Right renal pelvis (tissue), 4 donors: Measurements from ENCODE around the gene TLN1. TPM values are rescaled to one million over a fixed set of nuclear protein-coding genes. Genes with fewer than 3 reads are reported as not detected.
A peak's percentile ranks its signal among the peaks of the same experiment; 100 is the strongest.

Experiments used
- DNase-seq, 4 donors: peaks; one replicate each; pipeline ENCODE4 v3.0.0-alpha.2; 2013; ENCODE audit warnings: low read depth in 4 of 4, low spot score in 3 of 4, missing footprints in 1 of 4
- polyA plus RNA-seq, 4 donors: library from polyadenylated mRNA; unstranded; fragments of 120-200 nt; gene quantifications; one replicate each; pipeline ENCODE4 v1.2.1, GENCODE V29; 2013; ENCODE audit not compliant: insufficient read length in 4 of 4

The TLN1 gene
- polyA plus RNA-seq, 4 donors, result 125 to 176 (median 153) TPM

- no peak for DNase-seq
These were observed 976 bp upstream of the TLN1 start for GRCh38 chr9:35732800-35733541.

GRCh38 chr9:35731415-35732184, 395 bp downstream of the TLN1 start:
- no peak for DNase-seq

GRCh38 chr9:35730486-35730854, 1.5 kb downstream of the TLN1 start:
- no peak for DNase-seq

GRCh38 chr9:35729700-35730485, 2.1 kb downstream of the TLN1 start:
- DNase-seq, result no peak

DNA sequence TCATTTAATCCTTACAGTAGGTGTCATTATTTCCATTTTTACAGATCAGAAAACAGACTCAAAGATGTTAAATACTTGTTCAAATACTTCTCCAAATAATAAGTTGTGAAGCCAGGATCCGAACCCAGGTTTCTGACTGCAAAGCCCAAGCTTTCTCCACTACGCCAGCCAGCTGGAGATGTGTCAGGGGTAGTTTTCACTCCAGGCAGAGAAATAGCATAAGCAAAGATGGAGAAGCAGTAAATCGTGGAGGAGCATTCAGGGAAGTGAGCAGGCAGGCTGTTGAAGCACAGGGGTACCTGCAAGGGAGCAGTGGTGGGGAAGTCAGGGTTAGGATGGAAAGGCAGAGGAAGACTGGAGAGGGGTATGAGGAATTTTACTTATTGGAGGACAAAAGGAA, 2.9 kb downstream of the TLN1 start:
- no peak for DNase-seq

DNA sequence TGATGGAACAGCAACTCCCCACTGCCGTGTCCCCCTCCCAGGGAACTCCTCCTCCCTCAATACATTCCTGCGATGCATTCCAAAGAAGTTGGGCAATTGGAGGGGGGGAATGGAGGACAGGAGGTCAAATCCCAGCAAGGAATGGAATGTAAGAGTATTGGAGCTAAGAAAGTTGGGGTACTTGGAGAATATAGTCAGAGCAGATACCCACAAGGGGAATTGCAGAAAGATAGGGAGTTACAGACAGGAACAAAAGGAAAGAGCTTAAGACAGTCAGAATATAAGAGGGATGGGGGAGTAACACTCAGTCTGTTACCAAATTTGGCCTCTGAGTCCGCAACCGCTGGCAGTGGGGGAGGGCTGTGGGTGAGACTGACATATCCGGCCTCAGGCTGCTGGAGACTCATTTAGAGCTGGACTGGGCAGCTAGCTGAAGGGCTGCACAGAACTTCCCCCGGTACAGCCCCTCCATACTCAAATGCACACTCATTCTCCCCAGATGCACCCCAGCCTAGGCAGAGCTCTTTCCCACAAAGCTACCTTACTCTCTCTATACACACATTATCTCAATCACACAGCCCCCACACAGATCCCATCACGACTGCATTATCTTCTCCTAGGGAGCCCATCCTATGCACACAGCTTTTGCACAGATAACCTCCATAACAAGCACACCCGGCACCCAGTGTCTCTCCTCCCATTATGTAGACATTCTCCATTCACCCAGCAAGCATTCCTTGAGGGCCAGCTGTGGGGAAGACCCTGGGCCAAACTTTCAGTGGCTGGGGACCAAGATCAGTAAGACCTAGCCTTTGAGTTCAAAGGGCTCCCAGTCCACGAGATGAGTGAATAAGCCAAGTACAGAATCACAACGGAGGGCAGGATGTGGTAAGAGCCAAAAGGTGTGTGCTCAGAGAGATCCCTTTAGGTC, 3.7 kb downstream of the TLN1 start:
- peak in 2 of 4 donors; percentile 46 to 73 for DNase-seq

DNA sequence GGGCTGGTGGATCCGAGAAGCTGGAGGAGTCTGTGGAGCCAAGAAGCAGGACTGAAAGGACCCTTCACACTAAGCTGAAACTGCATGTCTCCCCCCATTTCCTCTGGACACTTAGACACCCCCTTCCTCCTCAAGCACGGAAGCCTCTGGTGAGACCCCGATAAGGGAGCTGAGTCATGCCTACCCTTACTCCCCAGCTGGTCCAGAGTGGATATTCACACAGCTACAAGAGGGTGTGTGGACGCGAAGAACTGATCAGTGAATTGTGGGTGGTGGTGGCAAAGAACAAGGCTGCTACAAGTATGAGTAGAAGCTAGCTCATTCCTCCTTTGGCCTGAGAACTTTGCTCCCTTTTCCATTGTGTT, 4.3 kb downstream of the TLN1 start:
- DNase-seq, result no peak

- DNase-seq, result no peak
These were observed 5.1 kb downstream of the TLN1 start for GRCh38 chr9:35726931-35727330.

GRCh38 chr9:35725362-35725761, 6.6 kb downstream of the TLN1 start:
- no peak for DNase-seq

DNA sequence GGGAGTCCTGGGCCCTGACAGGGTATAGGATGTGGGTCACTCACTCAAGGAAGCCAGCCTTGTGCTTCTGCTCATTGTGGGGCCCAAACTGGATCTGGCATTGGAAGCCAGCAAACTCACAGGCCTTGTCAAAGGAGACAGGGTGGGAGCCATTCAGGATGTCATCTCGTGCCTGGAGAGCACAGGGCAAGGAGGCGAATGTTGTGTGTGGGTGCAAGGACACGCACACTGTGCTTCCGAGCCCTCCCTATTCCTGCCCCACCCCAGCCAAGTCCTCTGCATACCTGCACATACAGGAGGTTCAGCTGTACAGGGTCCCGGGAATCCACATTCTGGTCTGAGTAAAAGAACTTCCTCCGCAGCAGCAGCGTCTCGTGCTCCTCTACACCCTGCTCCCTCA, 8.1 kb downstream of the TLN1 start:
- no peak for DNase-seq

DNA sequence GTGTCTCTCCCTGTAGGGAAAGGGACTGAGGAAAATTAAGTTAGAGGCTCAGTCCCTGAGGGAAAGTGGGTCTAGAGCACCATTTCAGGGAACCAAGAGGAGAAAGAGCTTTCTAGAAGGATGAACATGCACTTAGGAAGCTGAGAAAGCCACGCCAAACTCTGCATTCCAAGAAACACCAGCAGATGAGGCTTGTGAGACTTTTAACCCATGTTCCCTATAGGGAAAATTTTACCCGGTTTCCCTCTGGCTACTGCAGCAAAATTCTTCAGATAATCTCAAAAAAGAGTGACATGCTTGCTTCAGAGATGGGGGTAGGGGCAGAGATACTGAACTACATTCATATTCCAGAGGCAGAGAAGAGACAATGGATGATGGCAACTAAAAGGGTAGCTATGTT, 8.6 kb downstream of the TLN1 start:
- DNase-seq, result no peak

- no peak for DNase-seq
These were observed 12.4 kb downstream of the TLN1 start for GRCh38 chr9:35719546-35719945.

DNA sequence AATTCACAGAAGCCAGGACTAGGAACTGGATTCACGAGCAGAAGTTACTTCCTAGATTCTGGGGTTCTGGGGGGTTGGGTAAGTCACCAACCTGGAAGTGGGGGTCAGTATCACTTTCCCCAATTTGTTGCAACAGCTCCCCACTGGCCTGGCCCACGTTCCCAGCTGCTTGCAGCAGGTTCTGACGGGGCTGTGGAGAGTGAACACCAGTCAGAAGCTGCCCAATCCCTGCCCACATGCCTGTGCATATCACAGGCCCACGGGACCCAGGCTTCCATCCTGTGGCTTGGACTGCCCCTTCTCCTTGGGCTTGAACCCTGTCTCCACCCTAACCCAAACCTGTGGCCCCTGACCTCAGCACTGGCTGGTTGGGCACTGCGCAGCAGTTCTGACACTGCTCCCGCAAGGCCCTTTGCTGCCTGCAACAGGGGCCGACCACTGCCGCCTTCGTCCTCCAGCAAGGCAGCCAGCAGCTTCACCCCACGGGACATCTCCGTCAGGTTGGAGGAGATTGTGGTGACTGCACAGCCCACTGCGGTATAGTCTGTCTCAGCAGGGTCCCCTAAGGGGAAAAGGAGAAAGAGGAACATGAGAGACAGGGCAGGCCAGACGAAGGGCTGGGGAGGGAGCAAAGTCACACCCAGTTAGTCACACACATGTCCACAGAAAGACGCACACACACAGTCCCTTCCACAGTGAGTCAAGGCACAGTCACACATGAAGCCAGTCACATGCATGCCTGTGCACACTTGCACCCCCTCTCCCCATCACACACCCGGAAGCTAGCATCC, 13.1 kb downstream of the TLN1 start:
- no peak for DNase-seq

GRCh38 chr9:35717132-35717870, 14.7 kb downstream of the TLN1 start:
- no peak for DNase-seq

DNA sequence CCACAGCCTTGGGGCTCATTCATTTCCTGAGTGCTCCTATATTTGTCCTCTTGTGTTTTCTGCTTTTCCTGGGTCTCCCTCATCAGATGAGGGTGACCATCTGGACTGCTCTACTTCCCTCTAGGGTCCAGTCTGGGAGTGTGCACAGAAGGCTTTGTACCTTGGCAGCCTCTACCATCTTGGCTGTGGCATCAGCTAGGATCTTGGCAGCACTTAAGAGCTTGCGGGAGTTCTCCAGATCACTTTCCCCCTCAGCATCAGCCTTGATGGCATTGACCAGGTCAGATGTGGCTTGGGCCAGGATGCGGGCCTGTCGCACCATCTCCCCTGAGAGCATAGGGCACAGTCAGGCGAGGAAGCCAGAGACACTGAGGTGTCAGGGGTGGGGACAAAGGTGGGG, 15.8 kb downstream of the TLN1 start:
- DNase-seq, result no peak

DNA sequence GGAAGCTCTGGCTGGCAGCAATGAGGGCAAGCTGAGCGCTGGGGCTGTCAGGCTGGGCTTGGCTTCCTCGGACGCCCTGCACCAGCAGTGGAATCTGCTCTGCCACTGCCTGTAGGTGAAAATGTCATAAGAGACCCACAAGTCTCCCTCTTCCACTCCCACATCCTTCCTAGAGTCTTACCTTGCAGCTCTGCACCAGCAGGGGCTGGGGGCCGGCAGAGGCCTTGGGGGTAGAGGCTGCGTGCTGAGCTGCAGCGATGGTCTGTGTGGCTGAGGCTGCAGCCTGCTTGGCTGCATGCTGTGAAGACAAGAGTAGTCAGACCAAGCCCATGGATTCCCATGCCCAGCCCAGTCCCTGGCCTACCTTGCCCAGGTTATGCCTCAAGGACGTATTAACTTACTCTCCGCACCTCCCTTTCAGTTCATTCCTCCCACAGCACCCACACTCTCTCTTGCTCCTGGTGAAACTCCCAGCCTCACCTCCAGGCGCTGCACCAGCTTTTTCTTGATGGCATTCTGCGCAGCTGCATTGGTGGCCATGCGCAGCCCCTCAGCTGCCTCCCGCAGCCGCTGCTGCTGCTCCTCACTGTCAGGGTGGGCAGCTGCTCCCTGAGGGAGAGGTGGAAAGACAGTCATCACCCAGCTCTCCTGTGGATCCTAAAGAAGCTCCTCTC, 17.3 kb downstream of the TLN1 start:
- no peak for DNase-seq

- no peak for DNase-seq
These were observed 17.9 kb downstream of the TLN1 start for GRCh38 chr9:35714123-35714522.

DNA sequence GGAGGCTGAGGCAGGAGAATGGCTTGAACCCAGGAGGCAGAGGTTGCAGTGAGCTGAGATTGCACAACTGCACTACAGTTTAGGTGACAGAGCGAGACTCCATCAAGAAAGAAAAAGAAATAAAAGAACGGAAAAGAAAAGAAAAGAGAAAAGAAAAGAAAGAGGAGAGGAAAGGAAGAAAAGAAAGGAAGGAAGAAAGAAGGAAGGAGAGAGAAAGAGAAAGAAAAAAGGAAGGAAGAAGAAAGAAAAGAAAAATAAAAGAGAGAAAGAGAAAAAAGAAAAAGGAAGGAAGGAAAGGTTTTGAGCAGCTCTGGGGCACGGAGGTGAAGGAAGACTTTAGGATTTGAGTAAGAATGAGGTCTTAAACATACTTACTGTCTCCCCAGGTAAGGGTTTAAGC, 18.4 kb downstream of the TLN1 start:
- DNase-seq, result no peak
